Panc1 (cell line): Measurements from ENCODE around the gene CTSO. TPM values are rescaled to one million over a fixed set of nuclear protein-coding genes. Genes with fewer than 3 reads are reported as not detected.
"Not testable (repeated sequence)": the region's sequence is repeated elsewhere in the genome, so short reads cannot be mapped to it uniquely, and the experiment has no call there.

ENCODE experiments used
- ATAC-seq: fragments of 200-7000 bp; cut with Tn5 transposase; 2 replicates; pipeline ENCODE4 v1.9.1; 2020; ENCODE audit warnings: mild to moderate bottlenecking, moderate library complexity
- BruUV-seq: library from RNA; stranded (reverse); fragments of 400-500 nt; replicated peaks from 2 replicates; lab custom pipeline; 2021; lab: Mats Ljungman, UMichigan
- CTCF ChIA-PET: fragments of 300-600 bp; sonication (Branson Sonifier 250); formaldehyde crosslinking; loops from one replicate; lab custom pipeline; 2022; ENCODE audit warnings: antibody characterized with exemption; lab: Charles Lee
- POLR2A ChIA-PET: fragments of 300-600 bp; sonication (Branson Sonifier 250); formaldehyde crosslinking; loops from one replicate; lab custom pipeline; 2022; ENCODE audit warnings: antibody characterized with exemption; lab: Charles Lee
- DNase-seq: peaks from one replicate; pipeline ENCODE4 v3.0.0-alpha.2; 2010; ENCODE audit warnings: low read depth, low spot score
- H3K27ac ChIP-seq: 2 replicates; pipeline ENCODE4 v1.5.1; 2011; ENCODE audit warnings: mild to moderate bottlenecking, low read length, inconsistent platforms
- H3K27me3 ChIP-seq: fragments of 200-500 bp; sonication (Bioruptor generic); 2 replicates; pipeline ENCODE4 v1.6.0; 2014; ENCODE audit warnings: low read length, inconsistent platforms; ENCODE audit not compliant: control insufficient read depth, insufficient read depth
- H3K36me3 ChIP-seq: fragments of 200-500 bp; sonication (Bioruptor generic); 2 replicates; pipeline ENCODE4 v1.5.1; 2014; ENCODE audit warnings: inconsistent platforms, mild to moderate bottlenecking, low read length, moderate library complexity; ENCODE audit not compliant: control insufficient read depth, insufficient read depth
- H3K4me1 ChIP-seq: 2 replicates; pipeline ENCODE4 v1.5.1; 2011; ENCODE audit warnings: inconsistent platforms, mild to moderate bottlenecking, low read length, moderate library complexity; ENCODE audit not compliant: control insufficient read depth, insufficient read depth
- H3K4me3 ChIP-seq, 2 experiments: 2 replicates each; pipeline ENCODE4 v1.5.1; 2011 to 2012; ENCODE audit warnings: low read depth in 2 of 2, low read length in 2 of 2, mild to moderate bottlenecking in 2 of 2, inconsistent platforms in 1 of 2, moderate library complexity in 1 of 2
- H3K9me3 ChIP-seq: fragments of 200-500 bp; sonication (Bioruptor generic); 2 replicates; pipeline ENCODE4 v1.5.1; 2014; ENCODE audit warnings: low read depth, mild to moderate bottlenecking, inconsistent platforms, low read length, moderate library complexity; ENCODE audit not compliant: control insufficient read depth, insufficient read depth
- POLR2AphosphoS5 ChIP-seq: IDR thresholded peaks from 2 replicates; pipeline ENCODE4 v1.6.1; 2012; ENCODE audit warnings: mild to moderate bottlenecking, low read depth, low read length, moderate library complexity
- SIN3A ChIP-seq: IDR thresholded peaks from 2 replicates; pipeline ENCODE4 v1.6.1; 2012; ENCODE audit warnings: low read depth, mild to moderate bottlenecking, low read length, moderate library complexity, borderline replicate concordance; ENCODE audit not compliant: insufficient read depth
- TCF7L2 ChIP-seq: IDR thresholded peaks from 2 replicates; pipeline ENCODE4 v1.6.1; 2011; ENCODE audit warnings: mild to moderate bottlenecking, low read depth, low read length, inconsistent platforms
- in situ Hi-C: cut with HindIII; loops from 2 replicates; pipeline ENCODE4 v1.10.0; 2016; ENCODE audit warnings: low sequenced_read_pairs, low pct_unique_long_range_greater_than_20kb
- intact Hi-C: fragments of 100-400 bp; cut with micrococcal nuclease; formaldehyde crosslinking; loops from one replicate; pipeline ENCODE4 v1.10.0; 2022; ENCODE audit not compliant: unreplicated experiment
- total RNA-seq: library from RNA; stranded (reverse); gene quantifications from one replicate; pipeline ENCODE4 v1.2.1, GENCODE V29; 2021; ENCODE audit not compliant: unreplicated experiment
- TF ChIP-seq, protein P1 (sequence below), 2 experiments: IDR thresholded peaks; 2 replicates each; pipeline ENCODE4 v1.6.1; 2011 to 2012; ENCODE audit warnings: low read depth in 2 of 2, control low read depth in 1 of 2, low read length in 1 of 2, mild to moderate bottlenecking in 1 of 2, moderate library complexity in 1 of 2; ENCODE audit not compliant: insufficient read depth in 1 of 2
- TF ChIP-seq, protein P2 (sequence below): fragments of 450-650 bp; IDR thresholded peaks from 2 replicates; pipeline ENCODE4 v1.5.1; 2017; ENCODE audit warnings: mild to moderate bottlenecking

CTSO gene
- total RNA-seq, 1 experiment from 2014 or later: 3.3 TPM

DNA sequence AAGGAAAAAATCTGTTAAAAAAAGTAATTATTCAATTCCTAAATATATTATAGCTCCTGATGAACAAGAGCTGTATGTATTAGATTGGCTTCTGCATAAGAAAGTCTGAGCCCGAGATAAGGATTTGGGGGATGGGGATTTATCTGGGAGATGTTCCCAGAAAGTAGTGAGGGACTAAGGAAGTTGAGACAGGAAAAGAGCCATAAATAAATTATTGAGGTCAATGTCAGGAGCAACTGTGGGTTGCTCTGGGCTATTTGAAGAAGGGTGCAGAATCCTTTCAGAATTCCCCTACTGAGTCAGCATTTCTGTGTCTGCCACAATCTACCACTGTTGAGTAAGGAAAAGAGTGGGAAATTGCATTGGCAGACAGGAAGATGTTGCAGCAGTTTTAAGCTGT is 53.3 kb downstream of the CTSO start:
- Histone ChIP-seq H3K27ac (no peak overlapping the region), H3K27me3 (no peaks in the 10 kb centered on the region), H3K4me3 (no peak overlapping the region), H3K4me1 (no peaks in the 10 kb centered on the region), H3K36me3 (no peaks in the 10 kb centered on the region), H3K9me3 (no peaks in the 10 kb centered on the region)
- BruUV-seq: no TSS peak
- in situ Hi-C loops (no loop called here), intact Hi-C loops (loop anchor here (10.0 kb wide), 1 partner anchor 76 kb away; no protein-coding TSS in a partner anchor)
- ChIA-PET POLR2A (no interaction called here), CTCF (no interaction called here)
- no peak for DNase-seq
- peak; percentile 60 for ATAC-seq
- TF ChIP-seq TCF7L2 (no peak), POLR2AphosphoS5 (no peak), SIN3A (no peak)
- TF ChIP-seq, protein P1, sequence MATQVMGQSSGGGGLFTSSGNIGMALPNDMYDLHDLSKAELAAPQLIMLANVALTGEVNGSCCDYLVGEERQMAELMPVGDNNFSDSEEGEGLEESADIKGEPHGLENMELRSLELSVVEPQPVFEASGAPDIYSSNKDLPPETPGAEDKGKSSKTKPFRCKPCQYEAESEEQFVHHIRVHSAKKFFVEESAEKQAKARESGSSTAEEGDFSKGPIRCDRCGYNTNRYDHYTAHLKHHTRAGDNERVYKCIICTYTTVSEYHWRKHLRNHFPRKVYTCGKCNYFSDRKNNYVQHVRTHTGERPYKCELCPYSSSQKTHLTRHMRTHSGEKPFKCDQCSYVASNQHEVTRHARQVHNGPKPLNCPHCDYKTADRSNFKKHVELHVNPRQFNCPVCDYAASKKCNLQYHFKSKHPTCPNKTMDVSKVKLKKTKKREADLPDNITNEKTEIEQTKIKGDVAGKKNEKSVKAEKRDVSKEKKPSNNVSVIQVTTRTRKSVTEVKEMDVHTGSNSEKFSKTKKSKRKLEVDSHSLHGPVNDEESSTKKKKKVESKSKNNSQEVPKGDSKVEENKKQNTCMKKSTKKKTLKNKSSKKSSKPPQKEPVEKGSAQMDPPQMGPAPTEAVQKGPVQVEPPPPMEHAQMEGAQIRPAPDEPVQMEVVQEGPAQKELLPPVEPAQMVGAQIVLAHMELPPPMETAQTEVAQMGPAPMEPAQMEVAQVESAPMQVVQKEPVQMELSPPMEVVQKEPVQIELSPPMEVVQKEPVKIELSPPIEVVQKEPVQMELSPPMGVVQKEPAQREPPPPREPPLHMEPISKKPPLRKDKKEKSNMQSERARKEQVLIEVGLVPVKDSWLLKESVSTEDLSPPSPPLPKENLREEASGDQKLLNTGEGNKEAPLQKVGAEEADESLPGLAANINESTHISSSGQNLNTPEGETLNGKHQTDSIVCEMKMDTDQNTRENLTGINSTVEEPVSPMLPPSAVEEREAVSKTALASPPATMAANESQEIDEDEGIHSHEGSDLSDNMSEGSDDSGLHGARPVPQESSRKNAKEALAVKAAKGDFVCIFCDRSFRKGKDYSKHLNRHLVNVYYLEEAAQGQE (IDR thresholded peaks at IDR 0.05; ENCODE audit: insufficient read depth in 1 of 2, low read depth in 2 of 2, low read length in 1 of 2): no peak
- TF ChIP-seq, protein P2, sequence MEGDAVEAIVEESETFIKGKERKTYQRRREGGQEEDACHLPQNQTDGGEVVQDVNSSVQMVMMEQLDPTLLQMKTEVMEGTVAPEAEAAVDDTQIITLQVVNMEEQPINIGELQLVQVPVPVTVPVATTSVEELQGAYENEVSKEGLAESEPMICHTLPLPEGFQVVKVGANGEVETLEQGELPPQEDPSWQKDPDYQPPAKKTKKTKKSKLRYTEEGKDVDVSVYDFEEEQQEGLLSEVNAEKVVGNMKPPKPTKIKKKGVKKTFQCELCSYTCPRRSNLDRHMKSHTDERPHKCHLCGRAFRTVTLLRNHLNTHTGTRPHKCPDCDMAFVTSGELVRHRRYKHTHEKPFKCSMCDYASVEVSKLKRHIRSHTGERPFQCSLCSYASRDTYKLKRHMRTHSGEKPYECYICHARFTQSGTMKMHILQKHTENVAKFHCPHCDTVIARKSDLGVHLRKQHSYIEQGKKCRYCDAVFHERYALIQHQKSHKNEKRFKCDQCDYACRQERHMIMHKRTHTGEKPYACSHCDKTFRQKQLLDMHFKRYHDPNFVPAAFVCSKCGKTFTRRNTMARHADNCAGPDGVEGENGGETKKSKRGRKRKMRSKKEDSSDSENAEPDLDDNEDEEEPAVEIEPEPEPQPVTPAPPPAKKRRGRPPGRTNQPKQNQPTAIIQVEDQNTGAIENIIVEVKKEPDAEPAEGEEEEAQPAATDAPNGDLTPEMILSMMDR: no peak

DNA sequence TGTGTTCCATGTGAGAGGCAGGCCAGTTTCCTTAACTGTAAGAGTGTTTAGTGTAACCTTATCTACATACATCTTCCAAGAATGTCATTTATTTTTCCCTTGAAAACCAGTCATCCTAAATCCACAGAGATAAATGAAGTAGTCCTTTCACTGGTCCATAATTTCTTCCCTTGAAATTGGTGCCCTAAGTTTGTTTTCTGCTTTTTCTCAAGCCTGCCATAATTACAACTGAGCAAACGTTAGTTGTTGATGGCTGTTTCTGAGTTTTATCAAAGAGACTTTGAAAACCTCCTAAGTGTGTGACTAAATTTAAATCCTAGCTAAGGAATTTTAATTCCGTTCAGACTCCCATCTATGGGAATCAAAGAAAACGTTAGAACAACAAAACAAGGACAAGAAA is 53.8 kb downstream of the CTSO start:
- ATAC-seq (no peak), DNase-seq (no peak)
- no TSS peak for BruUV-seq
- H3K27me3 ChIP-seq: no peaks in the 10 kb centered on the region
- no peaks in the 10 kb centered on the region for H3K36me3 ChIP-seq
- in situ Hi-C loops (no loop called here), intact Hi-C loops (loop anchor here (10.0 kb wide), 1 partner anchor 75 kb away; no protein-coding TSS in a partner anchor)
- POLR2A ChIA-PET: no interaction called here
- no peaks in the 10 kb centered on the region for H3K9me3 ChIP-seq
- H3K4me1 ChIP-seq: no peaks in the 10 kb centered on the region
- no peak for TF ChIP-seq POLR2AphosphoS5
- no peak overlapping the region for H3K27ac ChIP-seq
- no peak overlapping the region for H3K4me3 ChIP-seq
- CTCF ChIA-PET: no interaction called here

DNA sequence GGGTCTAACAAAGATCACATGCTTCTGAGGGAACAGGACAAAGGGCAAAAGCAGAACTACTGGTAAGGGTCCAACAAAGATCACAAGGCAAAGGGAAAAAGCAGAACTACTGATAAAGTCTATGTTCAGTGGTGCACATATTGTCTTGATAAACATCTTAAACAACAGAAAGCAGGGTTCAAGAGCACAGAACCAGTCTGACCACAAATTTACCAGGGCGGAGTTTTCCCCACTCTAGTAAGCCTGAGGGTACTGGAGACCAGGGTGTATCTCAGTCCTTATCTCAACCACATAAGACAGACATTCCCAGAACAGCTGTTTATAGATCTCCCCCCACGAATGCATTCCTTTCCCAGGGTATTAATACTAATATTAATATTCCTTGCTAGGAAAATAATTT is 55.3 kb downstream of the CTSO start:
- BruUV-seq, H3K9me3 ChIP-seq, POLR2A ChIA-PET, CTCF ChIA-PET, H3K4me1 ChIP-seq, H3K36me3 ChIP-seq, in situ Hi-C loops, H3K4me3 ChIP-seq, intact Hi-C loops, ATAC-seq, DNase-seq, H3K27me3 ChIP-seq, H3K27ac ChIP-seq: not testable (repeated sequence)
